Ishikawa (cell line): ENCODE results near the gene F2R.

Source experiments
- CREB1 ChIP-seq: IDR thresholded peaks from 2 replicates; pipeline ENCODE4 v1.6.1; 2012; ENCODE audit warnings: low read depth
- EGR1 ChIP-seq: IDR thresholded peaks from 2 replicates; pipeline ENCODE4 v1.6.1; 2012
- EP300 ChIP-seq: IDR thresholded peaks from 2 replicates; pipeline ENCODE4 v1.6.1; 2012; ENCODE audit warnings: borderline replicate concordance
- FOXM1 ChIP-seq: IDR thresholded peaks from 2 replicates; pipeline ENCODE4 v1.6.1; 2012; ENCODE audit warnings: low read depth, borderline replicate concordance
- RAD21 ChIP-seq: IDR thresholded peaks from 2 replicates; pipeline ENCODE4 v1.6.1; 2012; ENCODE audit warnings: low read depth
- TAF1 ChIP-seq: IDR thresholded peaks from 2 replicates; pipeline ENCODE4 v1.6.1; 2012; ENCODE audit warnings: low read depth, mild to moderate bottlenecking
- TEAD4 ChIP-seq: IDR thresholded peaks from 2 replicates; pipeline ENCODE4 v1.6.1; 2012
- YY1 ChIP-seq: IDR thresholded peaks from 2 replicates; pipeline ENCODE4 v1.6.1; 2012; ENCODE audit warnings: low read depth
- ZBTB7A ChIP-seq: IDR thresholded peaks from 2 replicates; pipeline ENCODE4 v1.6.1; 2012; ENCODE audit warnings: low read depth
- TF ChIP-seq, protein P1 (sequence below): IDR thresholded peaks from 2 replicates; pipeline ENCODE4 v1.6.1; 2012
- TF ChIP-seq, protein P2 (sequence below): IDR thresholded peaks from 2 replicates; pipeline ENCODE4 v1.6.1; 2012
- TF ChIP-seq, protein P3 (sequence below): IDR thresholded peaks from 2 replicates; pipeline ENCODE4 v1.6.1; 2012; ENCODE audit warnings: low read depth, mild to moderate bottlenecking

DNA sequence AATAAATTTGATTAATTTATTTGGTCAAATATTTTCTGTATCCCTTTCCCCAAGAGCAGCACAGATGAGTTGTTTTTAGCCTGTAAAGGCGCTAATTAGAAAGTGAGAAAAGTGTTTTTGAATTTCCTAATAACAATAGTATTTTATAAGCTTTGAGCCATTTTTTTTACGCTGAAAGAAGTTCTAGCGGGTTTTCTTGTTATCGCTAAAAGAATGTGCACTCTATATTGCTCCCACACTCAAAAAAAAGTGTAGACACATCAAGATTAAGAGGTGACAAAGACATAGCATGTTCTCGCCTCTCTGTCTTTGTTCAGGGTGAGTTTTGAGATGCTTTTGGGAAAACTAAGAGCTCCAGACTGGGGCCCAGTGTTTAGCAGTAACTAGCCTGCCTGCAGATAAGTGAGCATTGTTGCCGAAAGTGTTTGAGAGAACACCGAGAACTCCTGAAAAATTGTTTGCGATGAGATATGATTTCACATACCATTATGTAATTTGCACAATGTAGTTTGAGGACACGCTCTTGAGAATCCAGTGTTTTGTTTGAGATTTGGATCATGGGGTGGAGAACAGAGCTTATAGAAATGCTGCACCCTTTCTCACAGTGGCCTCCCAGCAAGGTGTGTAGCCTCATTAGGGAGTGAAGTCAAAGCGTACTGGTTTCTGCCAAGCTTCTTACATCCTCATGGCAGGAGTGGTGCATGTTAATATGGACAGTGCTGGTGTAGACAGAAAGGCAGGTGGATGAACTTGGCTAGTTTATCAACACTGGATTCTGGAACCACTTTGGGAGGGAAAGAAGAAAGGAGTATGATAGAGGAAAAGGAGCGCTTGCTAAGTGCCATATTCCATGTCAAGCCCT lies 1.5 kb downstream of the F2R start:
- TF ChIP-seq YY1: no peak
- TF ChIP-seq, protein P1, sequence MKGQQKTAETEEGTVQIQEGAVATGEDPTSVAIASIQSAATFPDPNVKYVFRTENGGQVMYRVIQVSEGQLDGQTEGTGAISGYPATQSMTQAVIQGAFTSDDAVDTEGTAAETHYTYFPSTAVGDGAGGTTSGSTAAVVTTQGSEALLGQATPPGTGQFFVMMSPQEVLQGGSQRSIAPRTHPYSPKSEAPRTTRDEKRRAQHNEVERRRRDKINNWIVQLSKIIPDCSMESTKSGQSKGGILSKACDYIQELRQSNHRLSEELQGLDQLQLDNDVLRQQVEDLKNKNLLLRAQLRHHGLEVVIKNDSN: no peak
- no peak for TF ChIP-seq FOXM1
- TF ChIP-seq CREB1: no peak
- TF ChIP-seq RAD21: no peak
- TF ChIP-seq TEAD4: no peak
- TF ChIP-seq, protein P2, sequence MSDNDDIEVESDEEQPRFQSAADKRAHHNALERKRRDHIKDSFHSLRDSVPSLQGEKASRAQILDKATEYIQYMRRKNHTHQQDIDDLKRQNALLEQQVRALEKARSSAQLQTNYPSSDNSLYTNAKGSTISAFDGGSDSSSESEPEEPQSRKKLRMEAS: no peak
- TF ChIP-seq EGR1: no peak
- no peak for TF ChIP-seq TAF1
- TF ChIP-seq, protein P3, sequence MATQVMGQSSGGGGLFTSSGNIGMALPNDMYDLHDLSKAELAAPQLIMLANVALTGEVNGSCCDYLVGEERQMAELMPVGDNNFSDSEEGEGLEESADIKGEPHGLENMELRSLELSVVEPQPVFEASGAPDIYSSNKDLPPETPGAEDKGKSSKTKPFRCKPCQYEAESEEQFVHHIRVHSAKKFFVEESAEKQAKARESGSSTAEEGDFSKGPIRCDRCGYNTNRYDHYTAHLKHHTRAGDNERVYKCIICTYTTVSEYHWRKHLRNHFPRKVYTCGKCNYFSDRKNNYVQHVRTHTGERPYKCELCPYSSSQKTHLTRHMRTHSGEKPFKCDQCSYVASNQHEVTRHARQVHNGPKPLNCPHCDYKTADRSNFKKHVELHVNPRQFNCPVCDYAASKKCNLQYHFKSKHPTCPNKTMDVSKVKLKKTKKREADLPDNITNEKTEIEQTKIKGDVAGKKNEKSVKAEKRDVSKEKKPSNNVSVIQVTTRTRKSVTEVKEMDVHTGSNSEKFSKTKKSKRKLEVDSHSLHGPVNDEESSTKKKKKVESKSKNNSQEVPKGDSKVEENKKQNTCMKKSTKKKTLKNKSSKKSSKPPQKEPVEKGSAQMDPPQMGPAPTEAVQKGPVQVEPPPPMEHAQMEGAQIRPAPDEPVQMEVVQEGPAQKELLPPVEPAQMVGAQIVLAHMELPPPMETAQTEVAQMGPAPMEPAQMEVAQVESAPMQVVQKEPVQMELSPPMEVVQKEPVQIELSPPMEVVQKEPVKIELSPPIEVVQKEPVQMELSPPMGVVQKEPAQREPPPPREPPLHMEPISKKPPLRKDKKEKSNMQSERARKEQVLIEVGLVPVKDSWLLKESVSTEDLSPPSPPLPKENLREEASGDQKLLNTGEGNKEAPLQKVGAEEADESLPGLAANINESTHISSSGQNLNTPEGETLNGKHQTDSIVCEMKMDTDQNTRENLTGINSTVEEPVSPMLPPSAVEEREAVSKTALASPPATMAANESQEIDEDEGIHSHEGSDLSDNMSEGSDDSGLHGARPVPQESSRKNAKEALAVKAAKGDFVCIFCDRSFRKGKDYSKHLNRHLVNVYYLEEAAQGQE: no peak
- no peak for TF ChIP-seq EP300
- TF ChIP-seq ZBTB7A: no peak
